ENCODE results near the gene KRI1.

The KRI1 gene

GRCh38 chr19:10568062-10568825 lies 2.4 kb upstream of the KRI1 start:
- ATAC-seq = no peak
- TF ChIP-seq TCF4 (CRISPR knock-in tag; IDR thresholded peaks at IDR 0.05; ENCODE audit: borderline replicate concordance) (no peak), OSR1 (CRISPR knock-in tag; IDR thresholded peaks at IDR 0.05) (no peak), ARNTL (CRISPR knock-in tag; IDR thresholded peaks at IDR 0.05; ENCODE audit: borderline replicate concordance, low read depth) (no peak), PPARA (CRISPR knock-in tag; IDR thresholded peaks at IDR 0.05; ENCODE audit: borderline replicate concordance) (no peak), ZFP3 (CRISPR knock-in tag; IDR thresholded peaks at IDR 0.05) (no peak), ISL1 (CRISPR knock-in tag; IDR thresholded peaks at IDR 0.05) (no peak), ZFP30 (CRISPR knock-in tag; IDR thresholded peaks at IDR 0.05) (no peak), TSHZ2 (CRISPR knock-in tag; IDR thresholded peaks at IDR 0.05) (no peak), TOX (CRISPR knock-in tag; IDR thresholded peaks at IDR 0.05; ENCODE audit: borderline replicate concordance) (no peak), ZC3H10 (CRISPR knock-in tag; IDR thresholded peaks at IDR 0.05) (no peak), CSDC2 (CRISPR knock-in tag; IDR thresholded peaks at IDR 0.05) (no peak), GLIS3 (CRISPR knock-in tag; IDR thresholded peaks at IDR 0.05) (no peak), CSRNP3 (CRISPR knock-in tag; IDR thresholded peaks at IDR 0.05) (no peak), CREB5 (CRISPR knock-in tag; IDR thresholded peaks at IDR 0.05; ENCODE audit: low read depth) (no peak), POU6F1 (CRISPR knock-in tag; IDR thresholded peaks at IDR 0.05; ENCODE audit: borderline replicate concordance, low read depth) (no peak), ZNF565 (CRISPR knock-in tag; conservative IDR thresholded peaks at IDR 0.05; ENCODE audit: low read depth) (no peak)

GRCh38 chr19:10567656-10568055 lies 1.8 kb upstream of the KRI1 start:
- TF ChIP-seq CREB5 (CRISPR knock-in tag; IDR thresholded peaks at IDR 0.05; ENCODE audit: low read depth) (no peak), CSDC2 (CRISPR knock-in tag; IDR thresholded peaks at IDR 0.05) (no peak), RARB (CRISPR knock-in tag; IDR thresholded peaks at IDR 0.05) (no peak), POU6F1 (CRISPR knock-in tag; IDR thresholded peaks at IDR 0.05; ENCODE audit: borderline replicate concordance, low read depth) (no peak), ZNF70 (CRISPR knock-in tag; IDR thresholded peaks at IDR 0.05) (no peak), ESRRG (CRISPR knock-in tag; IDR thresholded peaks at IDR 0.05) (no peak), GLIS3 (CRISPR knock-in tag; IDR thresholded peaks at IDR 0.05) (no peak), TCF4 (CRISPR knock-in tag; IDR thresholded peaks at IDR 0.05; ENCODE audit: borderline replicate concordance) (no peak), OSR1 (CRISPR knock-in tag; IDR thresholded peaks at IDR 0.05) (no peak), BACH2 (CRISPR knock-in tag; IDR thresholded peaks at IDR 0.05; ENCODE audit: borderline replicate concordance) (no peak), SNAI2 (CRISPR knock-in tag; IDR thresholded peaks at IDR 0.05) (no peak), CSRNP3 (CRISPR knock-in tag; IDR thresholded peaks at IDR 0.05) (no peak), ZC3H10 (CRISPR knock-in tag; IDR thresholded peaks at IDR 0.05) (no peak), TSHZ2 (CRISPR knock-in tag; IDR thresholded peaks at IDR 0.05) (no peak), ISL1 (CRISPR knock-in tag; IDR thresholded peaks at IDR 0.05) (no peak), ARNTL (CRISPR knock-in tag; IDR thresholded peaks at IDR 0.05; ENCODE audit: borderline replicate concordance, low read depth) (no peak), ZNF565 (CRISPR knock-in tag; conservative IDR thresholded peaks at IDR 0.05; ENCODE audit: low read depth) (no peak), ZFP3 (CRISPR knock-in tag; IDR thresholded peaks at IDR 0.05) (no peak), TOX (CRISPR knock-in tag; IDR thresholded peaks at IDR 0.05; ENCODE audit: borderline replicate concordance) (no peak)
- ATAC-seq = no peak
